ENCODE results near the gene PAX4. TPM values are rescaled to one million over a fixed set of nuclear protein-coding genes. Genes with fewer than 3 reads are reported as not detected.

The PAX4 gene
- total and polyA plus RNA-seq, 2 donors (not counting 1 experiment from before 2014, with no cell fraction given) = not detected

DNA sequence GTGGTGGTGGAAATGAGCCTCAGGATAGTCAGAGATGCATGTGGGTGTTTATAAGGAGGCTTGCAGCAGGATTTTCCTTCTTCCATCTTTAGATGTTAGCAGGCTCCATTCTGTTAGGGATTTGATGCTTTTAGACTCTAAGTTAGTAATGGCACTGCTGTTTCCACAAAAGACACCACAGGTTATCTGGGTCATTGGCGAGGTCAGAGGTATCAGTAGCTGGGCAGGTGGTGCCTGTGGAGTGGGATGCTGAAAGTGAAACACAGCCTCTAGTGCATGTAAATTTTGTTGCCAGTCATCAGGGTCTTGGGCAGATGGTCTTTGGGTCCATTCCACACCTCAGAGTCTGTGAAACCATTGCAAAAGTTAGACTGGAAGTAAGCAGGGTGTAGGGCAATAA is 833 bp upstream of the PAX4 start:
- Histone ChIP-seq H3K4me3 (replicated peaks in 1 of 4; ENCODE audit: control extremely low read depth in 1 of 4, insufficient read depth in 1 of 4, low read depth in 3 of 4, low read length in 4 of 4) (no peak overlapping the region), H4K20me1 (ENCODE audit: control insufficient read depth, extremely low read depth, insufficient read depth, low read length) (no peaks in the 10 kb centered on the region), H3K9me3 (ENCODE audit: control insufficient read depth, insufficient read depth, low read depth, low read length) (no peaks in the 10 kb centered on the region), H3K4me2 (ENCODE audit: extremely low read depth, insufficient read depth, low read length) (no peak overlapping the region), H3K27ac (ENCODE audit: insufficient read depth, low read length) (no peak overlapping the region), H3K9ac (ENCODE audit: insufficient read depth, low read length) (no peak overlapping the region), H3K79me2 (ENCODE audit: control insufficient read depth, insufficient read depth, low read length) (no peaks in the 10 kb centered on the region), H3K36me3 (ENCODE audit: control insufficient read depth, insufficient read depth, low read length) (no peaks in the 10 kb centered on the region), H3K27me3 (ENCODE audit: control insufficient read depth, insufficient read depth, low read length) (peaks cover 47% of the 10 kb centered on the region), H2AFZ (ENCODE audit: low read length) (no peak overlapping the region), H3K4me1 (ENCODE audit: control insufficient read depth, extremely low read depth, insufficient read depth, low read length) (no peaks in the 10 kb centered on the region)
- no peak for DNase-seq (ENCODE audit: low read depth in 2 of 2)
- TF ChIP-seq CTCF (conservative IDR thresholded peaks at IDR 0.05 in 1 of 2, IDR thresholded peaks at IDR 0.05 in 1 of 2; ENCODE audit: low read depth in 1 of 2, low read length in 2 of 2) (no peak), EZH2 (IDR thresholded peaks at IDR 0.05; ENCODE audit: low read length, missing control alignments) (no peak)

DNA sequence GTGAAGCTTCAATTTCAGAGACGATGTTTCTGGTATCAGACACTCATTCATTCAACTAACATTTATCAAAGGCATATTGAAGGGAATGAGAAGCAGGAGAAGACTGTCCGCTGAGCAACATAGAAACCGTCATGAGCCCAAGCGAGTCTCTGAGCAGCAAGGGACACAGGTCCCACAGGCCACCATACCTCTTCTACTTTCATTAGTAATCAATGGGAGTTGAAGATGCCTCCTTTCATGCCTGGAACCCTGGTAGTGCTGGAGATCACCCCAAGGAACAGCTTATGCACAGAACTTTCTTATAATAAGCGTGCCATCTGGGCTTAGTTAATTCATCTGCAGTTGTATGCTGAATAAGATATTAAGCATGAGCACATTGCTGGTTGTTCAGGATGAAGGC is 1.2 kb downstream of the PAX4 start:
- TF ChIP-seq EZH2 (IDR thresholded peaks at IDR 0.05; ENCODE audit: low read length, missing control alignments) (no peak), CTCF (conservative IDR thresholded peaks at IDR 0.05 in 1 of 2, IDR thresholded peaks at IDR 0.05 in 1 of 2; ENCODE audit: low read depth in 1 of 2, low read length in 2 of 2) (no peak)
- Histone ChIP-seq H3K4me2 (ENCODE audit: extremely low read depth, insufficient read depth, low read length) (no peak overlapping the region), H3K79me2 (ENCODE audit: control insufficient read depth, insufficient read depth, low read length) (no peaks in the 10 kb centered on the region), H3K9ac (ENCODE audit: insufficient read depth, low read length) (no peak overlapping the region), H3K27me3 (ENCODE audit: control insufficient read depth, insufficient read depth, low read length) (peaks cover 45% of the 10 kb centered on the region), H3K9me3 (ENCODE audit: control insufficient read depth, insufficient read depth, low read depth, low read length) (no peaks in the 10 kb centered on the region), H4K20me1 (ENCODE audit: control insufficient read depth, extremely low read depth, insufficient read depth, low read length) (no peaks in the 10 kb centered on the region), H3K36me3 (ENCODE audit: control insufficient read depth, insufficient read depth, low read length) (no peaks in the 10 kb centered on the region), H3K27ac (ENCODE audit: insufficient read depth, low read length) (no peak overlapping the region), H2AFZ (ENCODE audit: low read length) (no peak overlapping the region), H3K4me1 (ENCODE audit: control insufficient read depth, extremely low read depth, insufficient read depth, low read length) (no peaks in the 10 kb centered on the region), H3K4me3 (replicated peaks in 1 of 4; ENCODE audit: control extremely low read depth in 1 of 4, insufficient read depth in 1 of 4, low read depth in 3 of 4, low read length in 4 of 4) (no peak overlapping the region)
- DNase-seq (ENCODE audit: low read depth in 2 of 2) = no peak

GRCh38 chr7:127612263-127612662 is 5.7 kb downstream of the PAX4 start:
- Histone ChIP-seq H3K27me3 (ENCODE audit: control insufficient read depth, insufficient read depth, low read length) (peaks cover 15% of the 10 kb centered on the region), H3K9me3 (ENCODE audit: control insufficient read depth, insufficient read depth, low read depth, low read length) (no peaks in the 10 kb centered on the region), H3K79me2 (ENCODE audit: control insufficient read depth, insufficient read depth, low read length) (no peaks in the 10 kb centered on the region), H2AFZ (ENCODE audit: low read length) (no peak overlapping the region), H3K9ac (ENCODE audit: insufficient read depth, low read length) (no peak overlapping the region), H3K27ac (ENCODE audit: insufficient read depth, low read length) (no peak overlapping the region), H3K4me3 (replicated peaks in 1 of 4; ENCODE audit: control extremely low read depth in 1 of 4, insufficient read depth in 1 of 4, low read depth in 3 of 4, low read length in 4 of 4) (no peak overlapping the region), H3K4me2 (ENCODE audit: extremely low read depth, insufficient read depth, low read length) (no peak overlapping the region), H3K36me3 (ENCODE audit: control insufficient read depth, insufficient read depth, low read length) (no peaks in the 10 kb centered on the region), H4K20me1 (ENCODE audit: control insufficient read depth, extremely low read depth, insufficient read depth, low read length) (no peaks in the 10 kb centered on the region), H3K4me1 (ENCODE audit: control insufficient read depth, extremely low read depth, insufficient read depth, low read length) (no peaks in the 10 kb centered on the region)
- no peak for DNase-seq (ENCODE audit: low read depth in 2 of 2)
- TF ChIP-seq CTCF (conservative IDR thresholded peaks at IDR 0.05 in 1 of 2, IDR thresholded peaks at IDR 0.05 in 1 of 2; ENCODE audit: low read depth in 1 of 2, low read length in 2 of 2) (no peak), EZH2 (IDR thresholded peaks at IDR 0.05; ENCODE audit: low read length, missing control alignments) (no peak)

Measured in fibroblast of lung (primary cell).